Peyer's patch (tissue), 4 donors: ENCODE measurements around the gene ADORA2A.

Experiments used
- CTCF ChIP-seq, 6 experiments: fragments of 450-650 bp in 4 of 6; fragments of 200-600 bp in 2 of 6; sonication (generic) in 1 of 6; IDR thresholded peaks; one replicate each; pipeline ENCODE4 v1.5.1; 2017 to 2019; ENCODE audit warnings: antibody characterized with exemption in 6 of 6, mild to moderate bottlenecking in 3 of 6, moderate library complexity in 1 of 6
- POLR2A ChIP-seq, 2 donors: fragments of 450-650 bp; IDR thresholded peaks; one replicate each; pipeline ENCODE4 v1.5.1; 2017; ENCODE audit warnings: antibody characterized with exemption in 2 of 2, mild to moderate bottlenecking in 2 of 2, moderate library complexity in 2 of 2

DNA sequence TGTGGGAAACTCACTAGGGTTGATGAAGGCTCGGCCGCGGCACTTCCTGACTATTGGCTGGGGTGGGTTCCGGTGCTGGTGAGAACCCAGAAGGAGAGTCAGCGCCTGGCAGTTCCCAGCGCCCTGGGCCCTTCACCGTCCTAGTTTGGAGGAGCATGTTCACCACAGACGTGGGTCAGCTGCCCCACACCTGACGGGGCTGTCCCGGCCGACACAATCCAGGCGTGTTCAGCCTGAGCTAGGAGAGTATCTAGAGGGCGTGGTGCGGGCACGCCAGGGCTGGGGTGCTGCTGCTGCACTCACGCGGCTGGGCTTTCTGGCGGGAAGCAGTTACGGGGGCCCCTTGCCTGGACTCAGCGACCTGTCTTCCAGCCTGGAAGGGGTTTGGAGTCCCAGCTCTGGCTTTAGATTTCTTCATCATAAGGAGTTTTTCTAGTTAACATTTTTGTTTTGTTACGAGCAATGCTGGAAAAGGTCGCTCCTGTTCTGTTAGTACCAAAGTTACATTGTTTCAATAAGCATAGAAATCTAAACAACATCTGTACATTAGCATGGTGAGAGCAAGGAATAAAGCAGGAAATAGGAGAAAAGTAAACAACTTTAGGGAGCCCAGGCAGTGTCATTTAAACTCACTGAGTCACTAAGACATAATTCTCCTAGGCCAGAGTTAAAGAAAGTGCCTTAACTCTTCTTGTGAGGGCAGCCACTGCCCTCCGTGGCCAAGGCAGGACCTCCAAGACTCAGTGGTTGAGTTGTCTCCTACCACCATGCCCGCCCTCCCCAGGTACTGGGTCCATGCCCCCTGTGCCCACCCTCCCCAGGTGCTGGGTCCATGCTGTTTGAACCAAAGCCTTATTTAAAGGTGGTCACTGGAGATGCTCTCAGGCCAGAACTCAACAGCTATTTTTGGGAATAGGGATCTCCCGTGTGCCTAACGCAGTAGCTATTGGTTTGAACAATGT lies 12.1 kb upstream of the ADORA2A start:
- no peak for TF ChIP-seq CTCF (IDR thresholded peaks at IDR 0.05)
- TF ChIP-seq POLR2A (IDR thresholded peaks at IDR 0.05): no peak
